GM19438 (cell line): ENCODE measurements around the gene ARHGDIB.

Experiments
- ATAC-seq: cut with Tn5 transposase; IDR thresholded peaks from one replicate; pipeline ENCODE4 v1.9.1; 2021; ENCODE audit warnings: low read depth; ENCODE audit not compliant: unreplicated experiment

Gene ARHGDIB

GRCh38 chr12:14902465-14902864 is 58.9 kb downstream of the ARHGDIB start:
- no peak for ATAC-seq

DNA sequence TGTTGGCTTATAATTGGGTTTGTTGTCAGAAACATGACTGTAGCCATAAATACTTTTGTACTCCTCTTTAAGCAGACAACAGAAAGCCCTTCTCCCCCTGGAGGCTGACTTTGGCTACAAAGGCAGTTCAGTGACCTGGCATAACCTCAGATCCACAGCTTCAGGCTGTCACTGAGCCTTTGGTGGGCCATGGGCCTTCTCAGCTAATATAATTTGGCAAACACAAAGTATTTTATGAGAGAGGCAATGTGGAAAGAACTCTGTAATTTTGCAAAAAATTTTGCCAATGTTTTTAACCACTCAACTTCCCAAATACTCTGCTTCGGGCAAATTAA is 60.2 kb downstream of the ARHGDIB start:
- ATAC-seq, result no peak

DNA sequence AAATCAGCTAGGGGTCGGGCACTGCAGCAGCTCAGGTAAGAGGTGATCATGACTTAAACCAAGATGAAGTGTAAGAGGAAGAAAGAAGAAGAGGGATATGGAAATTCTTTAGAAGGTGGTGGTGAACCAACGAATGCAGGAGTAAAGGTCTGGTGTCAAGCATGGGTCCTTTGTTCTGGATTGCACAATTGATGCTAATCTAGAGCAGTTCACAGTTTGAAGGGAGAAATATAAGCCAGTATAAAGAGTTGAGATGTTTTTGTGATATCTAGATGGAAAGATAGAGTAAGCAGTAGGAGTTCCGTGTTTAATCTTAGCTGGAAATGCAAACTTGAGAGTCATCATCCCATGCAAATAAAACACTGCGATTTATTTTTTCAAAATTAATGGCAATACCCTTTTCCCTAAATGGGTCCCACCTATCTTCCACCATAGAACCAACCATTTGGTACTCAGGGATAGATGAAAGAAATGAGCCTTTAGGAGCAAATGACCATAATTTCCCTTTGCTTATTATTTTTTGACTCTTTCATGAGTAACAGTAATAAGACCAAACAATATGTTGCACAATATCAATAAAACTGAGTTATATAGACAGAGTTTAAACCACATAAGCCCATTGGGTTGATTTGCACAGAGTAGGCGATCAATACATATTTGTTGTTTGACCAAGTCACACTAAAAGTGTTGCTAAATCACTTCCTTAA is 60.7 kb downstream of the ARHGDIB start:
- no peak for ATAC-seq

DNA sequence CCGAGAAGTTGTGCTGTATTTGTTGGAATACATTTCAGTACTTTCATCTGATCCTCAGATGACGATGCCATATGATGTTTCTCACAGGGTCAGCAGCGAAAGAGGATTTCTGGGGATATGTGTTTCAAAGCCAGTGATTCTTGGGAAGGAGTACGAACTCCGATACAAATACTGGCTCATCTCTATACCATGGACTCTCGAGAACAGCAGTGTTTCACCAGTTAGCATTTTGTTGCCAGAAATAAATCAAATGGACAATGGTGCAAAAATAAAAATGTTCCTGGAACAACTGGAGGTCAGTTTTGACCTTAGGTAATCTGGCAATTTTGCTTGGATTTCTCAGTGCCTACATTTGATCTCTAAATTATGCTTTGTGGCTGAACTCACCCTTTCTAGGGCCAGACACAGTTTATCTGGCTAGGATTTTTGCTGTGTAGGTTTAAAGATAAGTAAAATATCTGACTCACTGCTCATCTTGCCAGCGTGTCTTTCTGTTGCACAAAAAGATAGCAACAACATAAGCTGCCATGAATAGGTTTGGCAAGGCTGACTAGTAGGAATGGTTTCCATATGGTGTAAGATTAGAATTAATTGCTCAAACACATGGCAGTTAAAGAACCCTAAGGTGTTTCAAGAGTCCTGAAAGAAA is 64.8 kb downstream of the ARHGDIB start:
- ATAC-seq, result no peak

DNA sequence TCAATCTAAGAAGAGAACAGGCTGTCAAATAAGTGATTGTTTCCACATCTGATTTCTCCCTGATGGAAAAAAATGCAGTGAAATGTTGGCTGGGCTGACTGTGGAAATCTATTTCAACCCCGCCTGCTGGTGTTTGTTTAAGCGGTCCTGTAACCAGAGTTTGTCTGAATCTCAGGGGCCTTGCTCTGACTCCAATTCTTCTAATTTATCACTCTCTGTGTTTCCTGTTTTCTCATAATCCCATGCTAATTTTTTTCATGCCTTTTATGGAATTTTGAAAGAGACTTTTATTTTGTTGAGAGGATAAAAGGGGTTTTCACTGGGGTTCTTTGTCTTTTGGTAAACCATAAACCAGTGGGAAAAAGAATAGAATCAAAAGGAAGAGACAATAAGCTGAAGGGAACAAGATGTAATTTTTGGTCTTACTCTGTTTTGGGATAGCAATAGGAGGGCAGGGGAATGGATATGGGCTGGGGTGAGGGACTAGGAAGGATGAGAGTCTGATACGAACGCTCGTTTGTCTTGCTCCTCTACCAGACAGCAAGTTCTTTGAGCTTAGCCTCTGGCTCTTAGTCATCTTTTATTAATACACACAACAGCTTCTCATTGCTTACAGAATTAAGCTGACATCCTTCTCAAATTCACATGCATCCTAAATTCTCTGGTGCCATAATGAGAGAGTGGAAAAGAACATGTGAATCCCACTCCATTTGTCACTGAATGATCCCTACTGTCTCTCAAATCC is 67.7 kb downstream of the ARHGDIB start:
- no peak for ATAC-seq

- ATAC-seq, result no peak
Measured at GRCh38 chr12:14892726-14893505, 68.5 kb downstream of the ARHGDIB start.
